ENCODE measurements around the gene CTIF. TPM values are rescaled to one million over a fixed set of nuclear protein-coding genes. Genes with fewer than 3 reads are reported as not detected.

The CTIF gene
- total RNA-seq, 1 experiment from 2014 or later, result 20.6 TPM

DNA sequence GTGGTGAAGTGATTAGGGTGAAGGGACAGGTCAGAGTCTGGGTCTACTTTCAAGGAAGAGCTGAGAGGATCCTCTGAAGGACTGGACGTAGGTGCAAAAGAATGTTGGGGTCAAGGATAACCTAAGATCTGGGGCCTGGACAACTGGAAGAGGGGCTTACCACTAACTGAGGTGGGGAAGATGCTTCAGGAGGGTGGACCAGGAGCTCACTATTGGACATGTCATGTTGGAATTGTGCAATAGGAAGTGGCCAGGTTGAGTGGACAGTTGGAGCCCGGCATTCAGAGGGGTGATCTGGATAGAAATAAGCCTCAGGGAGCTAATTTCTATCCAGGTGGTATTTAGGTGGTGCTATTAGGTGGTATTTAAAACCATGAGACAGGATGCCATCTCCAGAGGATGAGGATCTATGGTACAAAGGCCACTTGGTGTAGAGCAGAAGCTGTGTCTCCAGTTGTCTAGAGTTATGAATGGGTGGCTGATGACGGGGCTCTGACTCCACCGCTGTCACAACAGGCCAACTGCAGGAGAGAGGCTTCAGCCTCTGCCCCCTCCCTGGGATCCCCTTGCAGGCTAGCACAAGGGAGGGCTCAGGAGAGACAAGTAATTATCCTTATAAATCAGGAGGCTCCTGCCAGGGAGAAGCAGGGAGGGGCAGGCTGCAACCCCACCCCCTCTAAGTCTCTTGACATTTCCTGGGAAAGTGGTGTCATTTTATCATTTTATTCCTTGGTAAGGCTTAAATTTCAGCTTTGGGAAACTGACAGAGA lies 254.0 kb downstream of the CTIF start:
- DNase-seq, result no peak
- Histone ChIP-seq H3K9me3 (no peaks in the 10 kb centered on the region), H3K27me3 (no peaks in the 10 kb centered on the region), H3K4me3 (no peak overlapping the region), H3K36me3 (peaks cover 2% of the 10 kb centered on the region; the same call in 1 of the 2 replicates)

DNA sequence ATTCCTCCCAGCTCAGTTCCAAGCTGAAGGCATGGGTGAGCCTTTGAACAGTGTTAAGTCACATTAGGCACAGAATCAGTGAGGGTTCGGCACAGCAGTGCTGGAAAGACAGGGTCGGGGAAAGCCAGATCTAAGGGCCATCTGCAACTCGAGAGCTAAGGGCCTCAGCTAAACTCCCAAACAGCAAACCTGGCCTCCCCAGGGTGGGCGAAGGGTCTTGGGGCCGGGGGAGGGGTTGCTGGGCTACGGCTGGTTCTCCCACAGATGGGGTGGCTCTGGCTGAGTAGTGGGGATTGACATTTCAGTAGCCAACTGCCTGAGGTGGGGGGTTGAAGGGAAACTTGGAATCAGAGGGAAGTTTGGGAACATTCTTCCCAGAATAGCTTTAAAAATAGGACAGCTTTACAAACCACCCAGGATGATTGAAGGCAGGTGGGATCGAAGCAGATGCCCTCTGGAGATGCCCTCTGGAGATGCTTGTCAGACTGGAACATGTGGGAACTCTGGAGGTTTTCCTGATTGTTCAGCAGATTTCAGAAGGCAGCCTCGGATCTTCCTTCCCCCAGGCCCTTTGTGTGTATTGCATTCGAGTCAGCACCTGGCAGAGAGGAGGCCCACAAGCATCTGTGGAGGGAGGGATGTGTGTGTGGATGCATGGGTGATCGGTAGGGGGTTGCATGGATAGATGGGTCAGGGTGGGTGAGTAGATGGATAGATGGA lies 255.6 kb downstream of the CTIF start:
- no peaks in the 10 kb centered on the region for H3K9me3 ChIP-seq
- H3K36me3 ChIP-seq, result no peaks in the 10 kb centered on the region
- no peak overlapping the region for H3K4me3 ChIP-seq
- H3K27me3 ChIP-seq, result no peaks in the 10 kb centered on the region
- DNase-seq, result no peak

DNA sequence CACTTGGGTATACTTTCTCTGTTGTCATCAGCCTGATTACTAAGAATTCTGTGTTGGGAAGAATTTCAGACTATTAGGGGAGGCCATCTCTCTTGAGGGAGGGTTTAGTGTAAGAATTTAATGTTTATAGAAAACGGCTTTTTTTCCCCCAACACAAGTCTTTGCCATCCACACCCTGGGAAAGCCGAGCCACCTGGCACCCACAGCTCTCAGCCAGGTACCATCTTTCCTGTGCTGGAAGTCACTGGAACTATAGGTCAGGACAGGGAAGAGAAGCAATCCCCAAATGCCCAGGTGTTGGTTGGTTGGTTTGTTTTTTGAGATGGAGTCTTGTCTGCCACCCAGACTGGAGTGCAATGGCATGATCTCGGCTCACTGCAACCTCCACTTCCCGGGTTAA lies 256.9 kb downstream of the CTIF start:
- Histone ChIP-seq H3K4me3 (no peak overlapping the region), H3K27me3 (no peaks in the 10 kb centered on the region), H3K9me3 (no peaks in the 10 kb centered on the region), H3K36me3 (no peaks in the 10 kb centered on the region)
- DNase-seq, result no peak

DNA sequence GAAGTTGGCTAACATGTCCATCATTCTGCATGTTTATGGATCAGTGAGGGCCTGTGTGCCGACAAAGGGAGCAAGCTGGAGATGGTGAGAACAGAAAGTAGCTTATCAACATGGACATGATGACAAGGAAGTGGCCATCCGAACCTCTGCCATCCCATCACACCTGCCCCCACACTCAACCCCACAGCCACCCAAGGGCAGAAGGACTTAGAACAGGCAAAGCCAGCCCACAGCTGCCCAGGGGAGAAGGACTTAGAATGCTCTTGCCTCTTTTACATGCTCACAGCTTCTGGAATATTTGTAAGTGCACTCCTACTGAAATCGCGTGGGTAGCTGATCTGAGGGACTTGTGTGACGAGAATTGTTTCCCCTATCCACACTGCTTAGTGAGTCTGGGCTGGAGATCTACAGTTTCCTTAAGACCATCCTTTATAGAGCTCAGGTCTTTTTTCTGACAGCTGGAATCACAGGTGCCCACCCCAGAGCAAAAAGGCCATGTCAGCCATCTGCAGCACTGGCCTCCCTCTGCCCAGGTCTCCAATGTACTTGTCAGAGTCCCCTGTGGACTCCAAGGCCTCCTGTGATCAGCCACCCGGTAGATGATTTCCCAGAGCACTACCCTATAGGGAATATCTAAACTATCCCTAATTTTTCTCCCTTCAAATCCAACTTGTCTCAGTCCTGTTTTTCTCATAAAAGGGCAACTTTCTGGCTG lies 257.8 kb downstream of the CTIF start:
- DNase-seq, result no peak
- Histone ChIP-seq H3K36me3 (no peaks in the 10 kb centered on the region), H3K4me3 (no peak overlapping the region), H3K9me3 (no peaks in the 10 kb centered on the region), H3K27me3 (no peaks in the 10 kb centered on the region)

DNA sequence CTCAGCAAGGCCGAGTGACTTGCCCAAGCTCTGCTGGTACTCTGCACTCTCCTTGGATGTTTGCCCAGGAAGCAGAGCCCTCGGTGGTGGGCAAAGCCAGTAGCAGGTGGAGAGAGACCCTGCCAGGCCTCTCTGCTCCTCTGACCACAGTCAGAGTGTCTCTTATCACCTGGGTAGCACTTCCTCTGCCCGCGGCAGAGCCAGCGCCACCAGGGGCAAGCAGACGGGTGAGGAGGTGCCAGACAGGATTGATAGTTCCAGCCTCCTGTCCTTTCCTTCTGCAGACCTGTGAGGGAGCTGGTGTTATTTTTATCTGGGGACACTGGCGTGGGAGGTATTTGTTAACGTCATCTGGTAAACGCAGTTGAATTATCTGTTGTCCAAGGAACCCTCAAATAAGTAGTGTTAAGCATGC lies 259.0 kb downstream of the CTIF start:
- Histone ChIP-seq H3K36me3 (no peaks in the 10 kb centered on the region; the same call in 1 of the 2 replicates), H3K9me3 (no peaks in the 10 kb centered on the region), H3K27me3 (no peaks in the 10 kb centered on the region), H3K4me3 (no peak overlapping the region)
- no peak for DNase-seq

DNA sequence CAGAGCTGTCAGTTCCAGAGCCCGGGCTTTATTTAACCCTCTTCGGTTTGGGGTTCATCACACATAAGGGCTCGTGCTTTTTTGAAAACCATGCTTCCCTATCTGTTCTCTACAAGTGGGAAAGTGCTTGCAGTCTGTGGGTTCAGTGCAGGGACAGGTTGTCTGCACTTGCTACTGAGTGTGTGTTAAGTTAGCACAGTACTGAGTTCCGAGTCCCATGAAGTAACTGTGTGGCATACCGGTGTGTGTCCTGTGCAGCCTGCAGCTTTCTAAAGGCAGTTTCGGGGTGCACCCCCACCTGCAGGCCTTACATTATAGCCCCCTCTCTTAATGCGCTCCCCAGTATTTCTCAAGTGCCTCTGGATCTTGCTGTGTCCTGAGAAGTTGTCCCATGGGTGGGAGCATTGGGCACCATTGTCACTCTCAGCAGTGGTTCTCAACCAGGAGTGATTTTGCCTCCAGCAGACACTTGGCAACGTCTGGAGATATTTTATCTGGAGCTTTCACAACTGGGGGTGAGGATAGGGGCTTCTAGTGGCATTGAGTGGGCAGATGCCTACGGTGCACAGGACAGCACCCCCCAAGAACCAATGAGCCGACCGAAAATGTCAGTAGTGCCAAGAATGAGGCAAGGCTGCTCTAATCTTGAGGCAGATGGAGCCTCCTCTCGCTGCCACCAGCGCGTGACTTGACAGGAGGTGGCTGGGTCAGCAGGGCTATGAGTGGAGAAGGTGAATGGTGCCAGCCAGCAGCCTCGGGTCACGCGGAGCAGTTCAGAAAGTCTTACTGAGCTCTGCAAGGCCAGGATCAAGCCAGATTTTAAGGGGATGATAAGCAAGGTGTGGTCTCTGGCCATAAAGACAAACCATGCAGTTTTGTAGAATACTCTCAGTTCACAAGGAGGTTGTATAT lies 259.8 kb downstream of the CTIF start:
- no peak for DNase-seq
- Histone ChIP-seq H3K4me3 (no peak overlapping the region), H3K27me3 (no peaks in the 10 kb centered on the region), H3K9me3 (no peaks in the 10 kb centered on the region), H3K36me3 (peaks cover 1% of the 10 kb centered on the region)

DNA sequence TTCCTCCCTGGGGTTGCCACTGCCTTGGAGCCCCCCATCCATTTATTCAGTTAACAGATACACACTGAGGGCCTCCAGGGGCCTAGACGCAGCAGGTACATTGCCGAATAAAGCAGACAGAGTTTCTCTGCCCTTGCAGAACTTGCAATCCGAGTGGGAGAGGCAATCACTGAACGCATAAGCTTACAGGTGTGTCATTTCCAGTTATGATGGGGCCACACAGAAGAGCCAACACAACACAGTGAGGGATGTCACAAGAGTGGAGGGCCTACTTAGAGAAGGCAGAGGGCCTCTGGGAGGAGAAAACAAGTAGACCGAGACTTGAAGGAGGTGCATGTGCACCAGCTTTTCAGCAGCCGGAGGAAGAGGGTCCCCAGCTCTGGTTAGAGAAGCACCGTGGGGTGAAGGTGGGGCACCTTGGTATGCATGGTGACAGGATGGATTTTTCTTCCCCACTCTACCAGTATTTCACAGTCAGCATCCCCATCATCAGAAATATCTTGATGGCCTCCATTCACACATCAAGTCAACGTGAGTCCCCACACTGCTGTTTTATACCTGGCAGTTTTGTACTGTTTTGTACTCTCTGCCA lies 261.0 kb downstream of the CTIF start:
- H3K27me3 ChIP-seq, result no peaks in the 10 kb centered on the region
- H3K4me3 ChIP-seq, result no peak overlapping the region
- H3K36me3 ChIP-seq, result peaks cover 3% of the 10 kb centered on the region
- no peak for DNase-seq
- H3K9me3 ChIP-seq, result no peaks in the 10 kb centered on the region

DNA sequence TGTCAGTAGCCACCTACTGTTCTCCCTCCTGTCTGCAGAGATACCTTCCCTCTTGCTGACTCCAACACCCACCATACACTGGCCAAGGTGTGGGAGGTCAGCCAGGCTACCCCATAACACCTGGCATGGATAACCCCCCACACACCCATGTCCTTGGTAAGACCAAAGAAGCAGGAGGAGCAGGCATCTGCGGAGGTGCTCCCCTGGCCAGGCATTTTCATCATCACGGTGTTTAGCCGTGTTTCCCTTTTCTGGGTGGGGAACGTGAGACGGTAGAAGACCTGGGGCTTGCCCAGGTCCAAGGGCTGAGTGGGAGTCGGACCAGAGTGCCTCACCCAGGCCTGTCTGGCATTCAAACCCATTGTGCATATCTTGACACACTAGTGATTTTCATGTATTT lies 261.6 kb downstream of the CTIF start:
- Histone ChIP-seq H3K27me3 (no peaks in the 10 kb centered on the region), H3K36me3 (peaks cover 3% of the 10 kb centered on the region), H3K9me3 (no peaks in the 10 kb centered on the region), H3K4me3 (no peak overlapping the region)
- no peak for DNase-seq

DNA sequence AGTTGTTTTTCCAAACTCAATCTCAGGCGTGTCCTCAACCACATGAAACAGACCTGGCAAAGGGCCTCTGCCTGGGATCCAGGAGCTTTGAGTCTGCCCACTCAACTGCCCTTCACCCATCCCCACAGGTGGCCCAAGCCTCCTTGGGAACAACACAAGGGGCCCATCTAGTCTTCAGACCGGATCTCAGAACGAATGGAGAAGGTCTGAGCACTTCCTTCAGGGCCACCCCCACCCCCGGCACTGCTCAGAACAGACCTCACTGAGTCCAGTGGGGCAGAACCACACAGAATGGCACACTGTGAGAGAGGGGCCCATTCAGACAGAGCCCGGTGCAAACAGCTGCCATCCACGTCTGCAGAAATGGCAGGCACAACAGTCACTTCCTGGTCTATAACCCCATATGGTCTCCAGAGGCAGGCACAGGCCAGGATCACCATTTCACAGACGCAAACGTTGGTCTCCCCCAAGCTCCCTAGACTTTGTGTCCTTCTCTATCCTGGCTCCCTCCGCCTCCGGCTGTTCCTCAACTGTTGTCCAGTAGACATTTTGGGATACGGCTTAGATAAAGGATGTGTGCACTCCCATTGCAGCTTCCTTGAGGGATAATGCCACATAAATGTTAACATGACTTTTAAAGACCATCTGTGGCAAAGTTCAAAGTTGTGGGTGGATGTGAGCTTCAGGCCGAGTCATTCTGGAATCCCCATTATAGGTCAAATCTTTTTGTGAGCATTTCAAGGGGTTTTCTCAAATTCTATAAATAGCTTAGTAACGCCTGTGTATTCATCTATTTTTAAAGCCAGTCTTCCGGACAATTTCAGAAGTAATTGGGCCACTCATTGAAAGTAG lies 262.3 kb downstream of the CTIF start:
- H3K27me3 ChIP-seq, result no peaks in the 10 kb centered on the region
- DNase-seq, result no peak
- H3K4me3 ChIP-seq, result no peak overlapping the region
- H3K36me3 ChIP-seq, result peaks cover 3% of the 10 kb centered on the region
- H3K9me3 ChIP-seq, result no peaks in the 10 kb centered on the region

DNA sequence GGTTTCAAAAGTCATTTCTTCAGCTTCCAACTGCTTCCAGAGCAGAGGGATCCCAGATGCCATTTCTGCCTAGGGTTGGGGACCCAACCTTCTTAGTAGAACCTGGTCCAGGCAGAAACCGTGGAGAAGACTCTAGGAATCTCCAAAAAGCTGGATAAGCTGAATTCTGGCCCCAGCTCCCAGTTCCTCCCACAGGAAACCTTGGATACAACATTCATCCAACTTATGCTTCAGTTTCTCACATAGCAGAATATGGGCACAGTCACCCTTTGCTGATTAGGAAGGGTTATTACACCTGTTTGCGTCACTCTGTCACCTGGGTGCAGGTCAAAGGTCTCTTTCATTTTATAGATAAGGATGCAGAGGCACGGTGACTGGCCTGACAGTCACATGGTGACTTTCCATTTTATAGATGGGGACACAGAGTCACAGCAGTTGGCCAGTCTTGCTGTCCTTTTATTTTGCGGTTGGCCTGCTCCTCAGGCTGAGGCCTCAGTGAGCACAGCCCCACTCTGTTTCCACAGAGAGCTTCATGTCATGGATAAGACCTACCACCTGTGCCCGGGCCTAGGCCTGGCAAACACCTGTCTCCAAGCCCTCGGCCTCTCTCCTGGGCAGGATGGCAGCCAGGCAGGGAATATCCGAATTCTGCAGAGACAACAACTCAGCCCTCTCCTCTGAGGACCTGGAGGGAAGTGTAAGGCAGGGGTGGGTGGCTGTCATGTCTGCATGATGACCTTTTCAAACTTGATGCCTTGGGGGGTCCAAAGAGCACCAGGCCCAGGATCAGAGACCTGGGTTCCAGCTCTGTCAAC lies 263.1 kb downstream of the CTIF start:
- no peak overlapping the region for H3K4me3 ChIP-seq
- H3K9me3 ChIP-seq, result no peaks in the 10 kb centered on the region
- H3K36me3 ChIP-seq, result peaks cover 3% of the 10 kb centered on the region
- DNase-seq, result no peak
- H3K27me3 ChIP-seq, result no peaks in the 10 kb centered on the region

DNA sequence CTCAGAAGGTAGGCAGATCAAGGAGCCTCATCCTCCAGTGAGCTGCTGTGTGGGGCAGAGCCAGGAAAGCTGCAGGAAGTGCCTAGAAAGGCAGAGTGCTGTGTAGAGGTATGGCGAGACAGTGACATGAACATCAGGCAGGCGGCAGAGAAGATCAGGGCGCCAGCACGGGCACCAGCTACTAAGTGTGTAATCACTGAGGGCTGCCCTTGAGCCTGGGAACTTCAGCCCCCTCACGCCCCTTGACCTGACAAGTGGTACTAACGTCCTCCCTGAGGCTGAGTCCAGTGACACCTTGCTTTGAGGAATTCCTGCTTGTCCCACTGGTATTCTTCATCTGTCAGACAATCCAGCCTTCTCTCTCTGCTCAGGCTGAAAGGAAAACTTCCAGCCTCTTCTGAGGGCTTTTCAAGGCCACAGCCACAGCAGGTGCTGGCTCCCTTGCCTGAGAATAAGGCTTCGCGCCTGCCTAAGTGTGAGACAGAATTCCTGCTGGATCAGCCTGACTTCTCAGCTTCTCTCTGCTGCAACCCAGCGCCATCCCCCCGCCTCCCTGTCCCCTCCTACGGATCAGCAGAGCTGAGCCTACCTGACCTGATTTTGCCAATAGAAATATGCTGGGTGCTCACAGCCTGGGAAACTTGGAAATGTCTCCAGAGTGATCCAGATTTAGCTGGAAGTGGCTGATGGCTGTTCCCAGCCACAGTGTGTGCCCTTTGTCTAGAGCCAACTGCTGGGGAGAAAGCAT lies 263.9 kb downstream of the CTIF start:
- peaks cover 3% of the 10 kb centered on the region for H3K36me3 ChIP-seq
- no peaks in the 10 kb centered on the region for H3K9me3 ChIP-seq
- H3K27me3 ChIP-seq, result no peaks in the 10 kb centered on the region
- no peak for DNase-seq
- no peak overlapping the region for H3K4me3 ChIP-seq

DNA sequence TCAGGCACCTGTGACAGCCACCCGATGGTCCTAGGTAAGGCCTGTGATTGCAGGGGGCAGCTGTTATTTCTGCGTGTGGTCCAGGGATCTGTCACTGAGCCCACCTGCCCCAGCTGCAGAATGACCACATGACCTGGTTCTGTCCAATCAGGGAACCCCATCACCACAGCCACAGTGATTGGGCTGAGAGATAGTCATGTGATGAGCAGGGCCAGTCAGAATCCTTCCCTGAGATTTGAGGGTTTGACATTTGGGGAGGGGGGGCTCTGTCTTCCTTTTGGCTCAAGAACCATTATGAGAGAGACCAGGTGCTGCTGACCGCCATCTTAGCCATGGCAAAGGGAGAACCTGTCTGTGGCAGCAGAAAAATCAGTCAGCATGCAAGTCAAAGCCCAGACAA lies 264.7 kb downstream of the CTIF start:
- Histone ChIP-seq H3K9me3 (no peaks in the 10 kb centered on the region), H3K36me3 (peaks cover 3% of the 10 kb centered on the region), H3K27me3 (no peaks in the 10 kb centered on the region), H3K4me3 (no peak overlapping the region)
- DNase-seq, result no peak

DNA sequence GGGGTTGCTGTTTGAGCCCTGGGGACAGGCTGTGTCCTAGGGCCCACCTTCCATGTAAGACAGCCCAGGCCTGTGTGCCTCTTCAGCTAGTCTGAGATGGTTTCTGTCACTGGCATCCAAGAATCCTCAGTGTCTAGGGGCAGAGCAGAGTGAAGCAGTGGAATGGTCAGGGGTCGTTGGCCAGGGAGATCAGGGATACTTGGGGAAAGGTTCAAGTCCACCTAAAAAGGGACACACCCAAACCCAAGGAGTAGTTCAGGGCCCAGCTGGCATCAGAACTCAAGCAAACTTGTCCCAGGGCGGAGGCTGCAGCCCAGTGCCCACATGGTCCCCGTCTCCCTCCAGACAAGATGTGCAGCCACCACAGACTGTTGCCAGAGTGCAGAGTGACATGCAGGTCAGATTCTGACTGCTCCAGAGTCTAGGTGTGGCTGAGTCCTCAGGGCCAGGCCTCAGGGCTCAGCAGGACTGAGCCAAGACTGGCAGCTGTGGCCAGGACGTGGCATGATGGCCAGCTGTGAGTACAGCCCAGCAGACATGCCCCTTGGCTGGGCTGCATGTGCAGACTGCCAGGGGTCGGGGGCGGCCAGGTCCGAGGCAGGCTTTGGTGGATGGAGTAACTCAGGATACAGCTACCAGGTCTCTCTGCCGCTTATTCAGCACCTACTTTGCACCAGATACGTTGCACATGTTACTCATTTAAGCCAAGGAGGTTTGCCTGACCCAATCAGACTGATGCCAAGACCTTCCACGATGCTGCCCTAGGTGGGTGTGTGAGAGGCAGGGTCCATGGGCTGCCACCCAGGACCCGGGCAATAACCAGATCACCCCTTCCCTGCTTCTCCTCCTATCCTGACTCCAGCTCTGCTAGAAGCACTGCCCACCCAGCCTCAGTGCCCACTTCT lies 265.4 kb downstream of the CTIF start:
- no peak overlapping the region for H3K4me3 ChIP-seq
- peaks cover 3% of the 10 kb centered on the region for H3K36me3 ChIP-seq
- no peaks in the 10 kb centered on the region for H3K27me3 ChIP-seq
- no peak for DNase-seq
- H3K9me3 ChIP-seq, result no peaks in the 10 kb centered on the region
